Right cardiac atrium (tissue), 5 donors: ENCODE data around the gene C2orf81. TPM values are rescaled to one million over a fixed set of nuclear protein-coding genes. Genes with fewer than 3 reads are reported as not detected.

ENCODE experiments used
- ATAC-seq, 2 donors: fragments of 200-7000 bp; cut with Tn5 transposase; one replicate each; pipeline versions ENCODE4 v1.8.0 to v1.9.1; 2020; ENCODE audit warnings: moderate library complexity in 2 of 2, mild to moderate bottlenecking in 1 of 2
- DNase-seq, 3 donors: peaks; one replicate each; pipeline ENCODE4 v3.0.0-alpha.2; 2020
- H3K27ac ChIP-seq: one replicate; pipeline ENCODE4 v1.5.1; 2013; ENCODE audit warnings: mild to moderate bottlenecking, low read length, control low read depth, moderate library complexity
- H3K27me3 ChIP-seq: one replicate; pipeline ENCODE4 v1.6.1; 2013; ENCODE audit not compliant: control insufficient read depth, insufficient read depth
- H3K4me1 ChIP-seq: one replicate; pipeline ENCODE4 v1.6.1; 2013; ENCODE audit warnings: low read length; ENCODE audit not compliant: control insufficient read depth, insufficient read depth
- H3K4me3 ChIP-seq: one replicate; pipeline ENCODE4 v1.5.1; 2013; ENCODE audit warnings: low read length, control low read depth
- H3K9me3 ChIP-seq: one replicate; pipeline ENCODE4 v1.6.1; 2013; ENCODE audit warnings: low read length; ENCODE audit not compliant: control insufficient read depth
- WGBS: extraction: QIAGEN DNeasy Blood & Tissue Kit; methylation state at CpG from one replicate; pipeline ENCODE4 v1.1.7; 2013; 5-methylcytosine and 5-hydroxymethylcytosine counted together
- intact Hi-C, 4 donors: fragments of 100-400 bp; cut with DNase I; formaldehyde crosslinking; loops; one replicate each; pipeline versions ENCODE4 v1.11.0 to v1.14.0; 2022 to 2023
- polyA plus RNA-seq: library from polyadenylated mRNA; stranded (reverse); fragments of 200-250 nt; gene quantifications from one replicate; pipeline ENCODE4 v1.2.3, GENCODE V29; 2013
- total RNA-seq, 4 donors: library from RNA; stranded (reverse); fragmentation: NEBNext Ultra II Directional; extraction: Animal tissue kit (Norgen Biotek cat#: 25700); gene quantifications; one replicate each; pipeline ENCODE4 v1.2.1, GENCODE V29; 2021
- donor health status: healthy with polysubstance abuse.
- donor health status: DM: no; HTN: yes; CAD: no.
- donor health status: DM: no; HTN: no; CAD: no.
- donor health status: DM: no; HTN: yes; CAD: no; lungs with severe emphysema.
- donor health status: DM: yes; HTN: yes; CAD: no.

C2orf81 gene
- total and polyA plus RNA-seq, 5 donors, result 0.88 to 1.6 (median 1.1) TPM

- H3K4me3 ChIP-seq, result no peak overlapping the region
- no peaks in the 10 kb centered on the region for H3K9me3 ChIP-seq
- no peaks in the 10 kb centered on the region for H3K4me1 ChIP-seq
- WGBS, result 86% methylated on average over 1 of the region's 1 CpG
- no peak for DNase-seq
- H3K27me3 ChIP-seq, result no peaks in the 10 kb centered on the region
- ATAC-seq, result no peak
- no peak overlapping the region for H3K27ac ChIP-seq
- intact Hi-C loops, result no loop called here
Observed at GRCh38 chr2:74419345-74419744, 2.1 kb downstream of the C2orf81 start.

- 44% methylated on average over 27 of the region's 27 CpGs for WGBS
- no peak overlapping the region for H3K27ac ChIP-seq
- ATAC-seq (no peak), DNase-seq (peak; percentile 58 to 90 (median 82))
- H3K4me1 ChIP-seq, result no peaks in the 10 kb centered on the region
- H3K27me3 ChIP-seq, result no peaks in the 10 kb centered on the region
- no peaks in the 10 kb centered on the region for H3K9me3 ChIP-seq
- no peak overlapping the region for H3K4me3 ChIP-seq
- intact Hi-C loops, result no loop called here
Observed at GRCh38 chr2:74418312-74418711, 3.1 kb downstream of the C2orf81 start.

GRCh38 chr2:74417763-74418162 lies 3.7 kb downstream of the C2orf81 start:
- ATAC-seq (no peak), DNase-seq (no peak)
- H3K27ac ChIP-seq, result no peak overlapping the region
- no peak overlapping the region for H3K4me3 ChIP-seq
- WGBS, result 92% methylated on average over 6 of the region's 6 CpGs
- no peaks in the 10 kb centered on the region for H3K9me3 ChIP-seq
- intact Hi-C loops, result no loop called here
- H3K27me3 ChIP-seq, result no peaks in the 10 kb centered on the region
- H3K4me1 ChIP-seq, result peaks cover 2% of the 10 kb centered on the region

GRCh38 chr2:74417197-74417596 lies 4.2 kb downstream of the C2orf81 start:
- Histone ChIP-seq H3K4me1 (peaks cover 2% of the 10 kb centered on the region), H3K27ac (no peak overlapping the region), H3K27me3 (no peaks in the 10 kb centered on the region), H3K9me3 (no peaks in the 10 kb centered on the region), H3K4me3 (no peak overlapping the region)
- intact Hi-C loops, result no loop called here
- 84% methylated on average over 3 of the region's 3 CpGs for WGBS
- no peak for DNase-seq
- no peak for ATAC-seq

- ATAC-seq (no peak), DNase-seq (no peak)
- intact Hi-C loops, result no loop called here
- 62% methylated on average over 3 of the region's 3 CpGs for WGBS
- Histone ChIP-seq H3K27me3 (no peaks in the 10 kb centered on the region), H3K27ac (no peak overlapping the region), H3K9me3 (no peaks in the 10 kb centered on the region), H3K4me3 (no peak overlapping the region), H3K4me1 (peaks cover 2% of the 10 kb centered on the region)
Observed at GRCh38 chr2:74416778-74417177, 4.6 kb downstream of the C2orf81 start.

- DNase-seq, result no peak
- Histone ChIP-seq H3K4me3 (peak overlapping the region; percentile 46), H3K27ac (no peak overlapping the region), H3K27me3 (no peaks in the 10 kb centered on the region), H3K9me3 (no peaks in the 10 kb centered on the region), H3K4me1 (peaks cover 2% of the 10 kb centered on the region)
- 49% methylated on average over 35 of the region's 35 CpGs for WGBS
- intact Hi-C loops, result no loop called here
- peak in 1 of 2 donors; percentile 15 for ATAC-seq
Observed at GRCh38 chr2:74415762-74416395, 5.5 kb downstream of the C2orf81 start.

- DNase-seq, result peak; percentile 67 to 91 (median 88)
- Histone ChIP-seq H3K9me3 (no peaks in the 10 kb centered on the region), H3K27me3 (no peaks in the 10 kb centered on the region), H3K27ac (no peak overlapping the region), H3K4me3 (peak overlapping the region; percentile 46), H3K4me1 (peaks cover 2% of the 10 kb centered on the region)
- WGBS, result 5% methylated on average over 66 of the region's 66 CpGs
- intact Hi-C loops, result no loop called here
- peak; percentile 86 to 87 for ATAC-seq
Observed at GRCh38 chr2:74414881-74415761, 6.3 kb downstream of the C2orf81 start.

GRCh38 chr2:74414441-74414840 lies 7.0 kb downstream of the C2orf81 start:
- peaks cover 2% of the 10 kb centered on the region for H3K4me1 ChIP-seq
- WGBS, result 42% methylated on average over 19 of the region's 19 CpGs
- ATAC-seq (peak; percentile 19 to 38), DNase-seq (no peak)
- no peak overlapping the region for H3K27ac ChIP-seq
- H3K27me3 ChIP-seq, result no peaks in the 10 kb centered on the region
- intact Hi-C loops, result no loop called here
- H3K4me3 ChIP-seq, result peak overlapping the region; percentile 46
- no peaks in the 10 kb centered on the region for H3K9me3 ChIP-seq

- WGBS, result 61% methylated on average over 8 of the region's 8 CpGs
- Histone ChIP-seq H3K9me3 (no peaks in the 10 kb centered on the region), H3K4me1 (peaks cover 2% of the 10 kb centered on the region), H3K27ac (no peak overlapping the region), H3K4me3 (no peak overlapping the region), H3K27me3 (no peaks in the 10 kb centered on the region)
- no peak for DNase-seq
- intact Hi-C loops, result no loop called here
- ATAC-seq, result no peak
Observed at GRCh38 chr2:74413001-74413698, 8.3 kb downstream of the C2orf81 start.

GRCh38 chr2:74407682-74408081 lies 13.7 kb downstream of the C2orf81 start:
- Histone ChIP-seq H3K9me3 (no peaks in the 10 kb centered on the region), H3K27ac (no peak overlapping the region), H3K27me3 (no peaks in the 10 kb centered on the region), H3K4me3 (no peak overlapping the region), H3K4me1 (no peaks in the 10 kb centered on the region)
- DNase-seq, result no peak
- WGBS, result 49% methylated on average over 5 of the region's 5 CpGs
- intact Hi-C loops, result no loop called here
- ATAC-seq, result no peak

- no peak for DNase-seq
- Histone ChIP-seq H3K4me3 (no peak overlapping the region), H3K9me3 (no peaks in the 10 kb centered on the region), H3K27ac (no peak overlapping the region), H3K27me3 (no peaks in the 10 kb centered on the region), H3K4me1 (no peaks in the 10 kb centered on the region)
- intact Hi-C loops, result no loop called here
- no peak for ATAC-seq
Observed at GRCh38 chr2:74406035-74406434, 15.4 kb downstream of the C2orf81 start.
